Body of pancreas (tissue), 4 donors: ENCODE measurements around the gene CMTM5.

Experiments used
- POLR2A ChIP-seq, 3 donors: fragments of 450-650 bp; IDR thresholded peaks; one replicate each; pipeline ENCODE4 v1.6.1; 2016; ENCODE audit warnings: antibody characterized with exemption in 3 of 3, mild to moderate bottlenecking in 2 of 3
- TF ChIP-seq, protein P1 (sequence below), 7 experiments: fragments of 450-650 bp in 4 of 7; fragments of 200-600 bp in 3 of 7; sonication (generic) in 3 of 7; IDR thresholded peaks; one replicate each; pipeline ENCODE4 v1.5.1; 2016 to 2019; ENCODE audit warnings: antibody characterized with exemption in 7 of 7

DNA sequence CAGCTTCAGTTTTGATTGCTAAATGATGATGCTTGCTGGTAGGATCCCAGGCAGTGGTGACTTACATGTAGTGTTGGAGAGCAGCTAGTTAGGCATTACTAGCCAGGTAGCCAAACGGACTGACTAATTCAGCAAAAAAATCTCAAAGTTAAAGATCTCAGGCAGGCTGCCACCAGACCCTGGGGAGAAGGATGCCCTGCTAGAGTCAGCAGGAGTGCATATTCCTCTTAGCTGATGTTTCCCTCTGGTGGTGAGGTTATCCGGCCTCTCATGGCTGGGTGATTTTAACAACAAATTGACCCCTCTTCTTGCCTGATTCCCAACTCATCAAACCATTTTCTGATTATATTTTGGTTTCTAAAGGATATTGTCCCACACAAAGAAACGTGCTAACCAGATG lies 14.6 kb upstream of the CMTM5 start:
- TF ChIP-seq, protein P1, sequence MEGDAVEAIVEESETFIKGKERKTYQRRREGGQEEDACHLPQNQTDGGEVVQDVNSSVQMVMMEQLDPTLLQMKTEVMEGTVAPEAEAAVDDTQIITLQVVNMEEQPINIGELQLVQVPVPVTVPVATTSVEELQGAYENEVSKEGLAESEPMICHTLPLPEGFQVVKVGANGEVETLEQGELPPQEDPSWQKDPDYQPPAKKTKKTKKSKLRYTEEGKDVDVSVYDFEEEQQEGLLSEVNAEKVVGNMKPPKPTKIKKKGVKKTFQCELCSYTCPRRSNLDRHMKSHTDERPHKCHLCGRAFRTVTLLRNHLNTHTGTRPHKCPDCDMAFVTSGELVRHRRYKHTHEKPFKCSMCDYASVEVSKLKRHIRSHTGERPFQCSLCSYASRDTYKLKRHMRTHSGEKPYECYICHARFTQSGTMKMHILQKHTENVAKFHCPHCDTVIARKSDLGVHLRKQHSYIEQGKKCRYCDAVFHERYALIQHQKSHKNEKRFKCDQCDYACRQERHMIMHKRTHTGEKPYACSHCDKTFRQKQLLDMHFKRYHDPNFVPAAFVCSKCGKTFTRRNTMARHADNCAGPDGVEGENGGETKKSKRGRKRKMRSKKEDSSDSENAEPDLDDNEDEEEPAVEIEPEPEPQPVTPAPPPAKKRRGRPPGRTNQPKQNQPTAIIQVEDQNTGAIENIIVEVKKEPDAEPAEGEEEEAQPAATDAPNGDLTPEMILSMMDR (IDR thresholded peaks at IDR 0.05): no peak
- no peak for TF ChIP-seq POLR2A (IDR thresholded peaks at IDR 0.05)
